GM19397 (cell line): ENCODE results near the gene DLG2.
"Not testable (repeated sequence)": the region's sequence is repeated elsewhere in the genome, so short reads cannot be mapped to it uniquely, and the experiment has no call there.

Experiments used
- ATAC-seq: cut with Tn5 transposase; IDR thresholded peaks from one replicate; pipeline ENCODE4 v1.9.1; 2021; ENCODE audit warnings: mild to moderate bottlenecking, moderate library complexity; ENCODE audit not compliant: unreplicated experiment

DLG2 gene

DNA sequence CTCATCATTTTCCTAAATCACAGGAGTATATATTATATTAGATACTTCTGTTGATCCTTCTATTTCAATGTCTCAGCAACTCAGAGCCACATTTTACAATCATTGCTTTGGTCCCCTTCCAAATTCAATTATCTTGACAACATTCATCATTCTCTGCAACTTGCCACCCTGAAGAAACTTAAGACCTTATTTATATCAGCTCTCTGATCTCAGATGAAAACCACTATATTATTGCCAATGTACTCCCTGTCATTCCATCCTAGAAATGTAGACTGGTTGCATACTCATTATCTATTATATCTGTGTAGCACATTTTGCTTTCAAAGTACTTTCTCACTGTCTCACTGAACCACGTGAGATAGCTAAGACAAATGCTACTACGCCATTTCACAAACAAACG is 379.3 kb downstream of the DLG2 start:
- ATAC-seq = no peak

- ATAC-seq = no peak
These were observed 388.2 kb downstream of the DLG2 start for GRCh38 chr11:85238906-85239305.

- not testable (repeated sequence) for ATAC-seq
These were observed 389.1 kb downstream of the DLG2 start for GRCh38 chr11:85238038-85238437.

- ATAC-seq = no peak
These were observed 390.9 kb downstream of the DLG2 start for GRCh38 chr11:85236211-85236610.

DNA sequence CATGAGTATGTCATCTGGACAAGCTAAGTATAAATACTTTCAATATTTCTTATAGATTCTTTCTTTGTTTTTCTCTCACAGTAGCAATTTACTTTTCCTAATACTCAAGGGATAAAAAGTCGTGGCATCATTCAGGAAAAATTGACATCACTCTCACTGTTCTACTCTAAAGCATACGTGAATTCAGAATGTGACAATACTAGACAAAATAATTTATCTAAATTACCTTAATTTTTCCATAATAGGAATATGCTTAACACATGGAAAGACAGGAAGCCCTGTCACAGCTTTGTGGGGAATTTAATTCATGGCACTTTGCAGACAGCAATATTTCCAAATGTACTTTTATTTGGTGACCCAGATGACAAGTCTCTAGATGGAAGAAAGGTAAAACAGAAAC is 394.6 kb downstream of the DLG2 start:
- no peak for ATAC-seq

GRCh38 chr11:85231588-85231987 is 395.6 kb downstream of the DLG2 start:
- no peak for ATAC-seq

GRCh38 chr11:85229723-85230122 is 397.4 kb downstream of the DLG2 start:
- not testable (repeated sequence) for ATAC-seq

DNA sequence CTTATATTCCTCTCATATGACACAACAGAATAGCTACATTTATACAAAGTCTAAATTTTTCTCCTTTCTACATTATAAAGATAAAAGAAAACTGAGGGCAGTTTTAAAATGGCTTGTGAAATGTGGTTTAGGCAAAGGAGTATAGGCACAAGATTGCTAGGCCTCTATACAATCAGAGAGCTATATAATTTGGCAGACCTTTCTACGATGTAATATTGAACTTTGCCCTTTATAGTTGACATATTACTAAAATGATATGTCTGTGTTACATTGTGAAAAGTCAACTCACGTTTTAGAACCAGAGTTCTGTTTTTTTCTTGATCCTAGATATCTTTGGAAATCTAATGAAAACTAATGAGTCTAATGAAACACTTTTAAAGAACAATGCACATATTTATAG is 430.2 kb downstream of the DLG2 start:
- no peak for ATAC-seq

DNA sequence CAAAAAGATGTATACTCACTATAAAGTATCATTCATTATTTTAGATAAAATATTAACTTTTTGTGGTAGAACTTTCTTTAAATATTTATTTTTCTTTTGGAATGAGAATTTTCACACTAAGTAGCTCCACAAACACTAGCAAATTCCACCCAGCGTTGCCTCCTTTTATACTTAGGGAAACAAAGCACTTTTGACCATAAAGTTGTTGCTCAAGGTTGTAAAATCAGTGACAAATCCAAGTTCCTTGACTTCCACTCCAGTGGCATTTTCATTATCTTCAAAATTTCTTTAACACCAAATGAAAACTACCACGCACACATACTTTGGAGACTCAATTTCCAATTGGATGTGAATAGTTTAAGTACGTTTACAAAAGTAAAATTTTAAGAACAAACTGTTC is 431.2 kb downstream of the DLG2 start:
- ATAC-seq = no peak

GRCh38 chr11:85187992-85188391 is 439.2 kb downstream of the DLG2 start:
- ATAC-seq = no peak

- ATAC-seq = no peak
These were observed 442.4 kb downstream of the DLG2 start for GRCh38 chr11:85184721-85185120.

DNA sequence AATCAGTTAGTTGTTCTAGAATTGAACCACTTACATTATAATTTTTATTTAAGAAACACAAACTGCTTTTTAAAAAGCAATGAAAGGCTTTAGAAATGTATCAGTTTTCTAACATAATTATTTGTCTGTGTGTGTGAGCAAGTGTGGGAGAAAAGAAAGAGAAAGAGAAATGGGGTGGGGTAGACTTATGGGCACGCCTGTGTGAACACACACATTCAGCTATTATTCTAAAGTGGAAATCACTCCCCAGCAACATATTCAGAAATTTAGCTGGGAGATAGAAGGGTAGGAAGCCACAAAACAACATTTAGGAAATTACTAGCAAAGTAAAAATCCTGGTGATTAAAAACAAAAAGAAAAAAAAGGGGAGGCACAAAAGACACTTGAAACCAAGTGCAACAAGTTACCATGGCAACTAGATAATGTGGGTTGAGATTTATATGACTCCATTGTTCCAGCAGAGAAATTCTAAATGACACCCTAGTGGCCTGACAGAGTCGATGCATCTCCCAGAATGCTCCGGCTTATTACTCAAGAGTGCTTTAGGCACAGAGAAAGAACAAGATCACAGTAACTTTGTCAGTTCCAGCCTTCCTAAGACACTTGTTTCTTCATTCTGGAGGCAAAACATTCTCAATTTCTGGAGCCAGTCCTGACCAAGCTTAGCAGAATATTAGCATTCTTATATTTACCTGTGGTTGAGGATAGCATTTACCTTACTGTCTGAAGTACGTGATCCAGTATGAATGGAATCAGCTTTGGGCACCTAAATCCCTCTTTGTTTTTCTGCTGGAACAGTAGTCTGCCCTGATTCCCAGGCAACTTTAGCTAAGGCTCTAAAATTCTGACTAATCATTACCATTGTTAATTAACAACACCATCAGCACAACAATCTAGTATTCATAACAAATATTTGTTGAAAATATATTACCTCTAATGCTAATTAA is 444.4 kb downstream of the DLG2 start:
- no peak for ATAC-seq

DNA sequence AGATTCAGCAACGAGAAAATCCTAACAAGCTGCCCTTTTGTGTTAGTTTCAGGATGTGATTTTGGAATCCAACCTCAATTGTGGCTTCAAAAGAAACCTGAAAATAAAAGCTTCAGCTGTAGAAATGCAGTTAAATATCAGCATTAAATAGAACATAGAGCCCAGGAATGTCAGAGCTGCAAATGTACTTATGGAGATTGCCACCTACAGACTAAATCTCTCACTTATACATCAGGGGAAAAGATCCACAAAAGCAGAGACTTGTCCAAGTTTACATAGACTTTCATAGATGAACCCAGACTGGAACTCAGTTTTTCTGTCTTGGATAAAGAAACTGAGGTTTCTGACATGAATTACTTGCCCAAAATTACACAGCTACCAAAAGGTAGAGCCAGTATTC is 446.6 kb downstream of the DLG2 start:
- no peak for ATAC-seq

DNA sequence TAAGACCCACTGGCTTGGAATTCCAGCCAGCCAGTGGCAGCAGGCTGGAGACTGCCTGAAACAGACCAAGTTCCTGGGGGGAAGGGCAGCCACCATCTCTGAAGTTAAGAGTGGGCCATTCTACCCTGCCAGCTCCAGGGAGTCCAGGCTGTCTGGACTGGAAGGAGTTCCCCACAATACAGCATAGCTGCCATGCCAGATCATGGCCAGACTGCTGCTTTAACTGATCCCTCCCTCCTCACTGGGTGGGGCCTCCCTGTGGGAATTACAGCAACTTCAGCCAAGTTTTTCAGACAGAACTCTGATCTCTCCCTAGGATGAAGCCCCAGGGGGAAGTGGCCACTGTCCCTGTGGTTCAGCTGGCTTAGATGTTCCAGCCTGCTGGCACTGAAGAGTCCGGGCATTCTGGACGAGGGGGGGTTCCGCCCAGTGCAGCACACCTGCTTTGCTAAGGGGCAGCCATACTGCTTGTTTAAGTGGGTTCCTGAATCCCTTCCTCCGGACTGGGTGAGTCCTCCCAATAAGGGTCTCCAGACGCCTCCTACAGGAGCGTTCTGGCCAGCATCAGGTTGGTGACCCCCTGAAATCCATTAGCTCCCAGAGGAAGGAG is 455.4 kb downstream of the DLG2 start:
- no peak for ATAC-seq

DNA sequence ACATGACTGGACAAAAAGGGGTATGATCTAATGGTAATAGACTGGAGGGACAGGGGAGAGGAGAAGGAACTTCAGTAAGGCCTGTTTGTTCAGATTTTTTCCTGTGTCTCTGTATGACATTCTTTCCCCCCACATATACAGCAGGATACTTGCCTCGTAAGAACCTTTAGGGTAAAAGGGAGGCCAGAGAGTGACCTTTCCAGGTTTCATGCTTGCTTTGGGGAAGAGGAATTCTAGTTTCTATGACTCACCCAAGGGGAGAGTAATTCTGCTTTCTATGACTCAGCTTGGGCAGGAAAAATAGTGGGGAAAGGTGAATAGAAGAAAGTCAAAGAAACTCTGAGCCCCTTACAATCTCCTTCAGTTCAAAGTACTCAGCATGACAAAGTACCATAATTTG is 457.0 kb downstream of the DLG2 start:
- ATAC-seq = no peak

GRCh38 chr11:85167471-85167870 is 459.7 kb downstream of the DLG2 start:
- no peak for ATAC-seq

- no peak for ATAC-seq
These were observed 460.1 kb downstream of the DLG2 start for GRCh38 chr11:85167038-85167437.

DNA sequence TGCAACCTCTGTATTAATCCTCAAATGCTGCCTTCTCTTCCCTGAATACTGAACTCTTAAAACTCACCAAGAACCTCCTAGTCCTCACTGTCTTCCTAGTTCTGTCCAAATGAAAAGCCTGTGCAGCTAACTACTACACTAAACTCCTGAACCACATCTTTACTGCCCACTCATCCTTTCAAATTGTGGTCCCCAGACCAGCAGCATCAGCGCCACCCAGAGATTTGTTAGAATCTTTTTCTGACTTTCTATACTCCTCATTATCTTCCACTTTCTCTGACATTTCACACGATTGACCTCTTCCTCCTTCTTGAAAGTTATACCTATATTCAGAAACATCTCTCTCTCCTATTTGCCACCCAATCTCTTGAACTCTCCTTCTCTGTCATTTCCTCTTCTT is 461.3 kb downstream of the DLG2 start:
- no peak for ATAC-seq

DNA sequence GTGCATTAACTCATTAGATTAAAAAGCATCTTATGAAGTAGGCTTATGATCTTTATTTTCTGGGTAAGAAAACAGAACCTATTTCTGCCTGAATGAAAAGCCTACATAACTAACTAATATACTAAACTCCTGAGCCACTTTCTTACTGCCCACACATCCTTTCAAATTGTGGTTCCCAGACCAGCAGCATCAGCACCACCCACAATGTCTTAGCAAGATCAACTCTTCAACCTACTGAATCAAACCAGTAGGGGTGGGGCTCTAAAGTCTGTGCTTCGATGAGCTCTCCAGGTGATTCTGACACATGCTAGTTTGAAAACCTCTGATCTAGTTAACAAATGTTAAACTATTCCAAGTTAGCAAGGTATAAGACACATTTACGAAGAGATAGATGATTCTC is 462.4 kb downstream of the DLG2 start:
- ATAC-seq = no peak

DNA sequence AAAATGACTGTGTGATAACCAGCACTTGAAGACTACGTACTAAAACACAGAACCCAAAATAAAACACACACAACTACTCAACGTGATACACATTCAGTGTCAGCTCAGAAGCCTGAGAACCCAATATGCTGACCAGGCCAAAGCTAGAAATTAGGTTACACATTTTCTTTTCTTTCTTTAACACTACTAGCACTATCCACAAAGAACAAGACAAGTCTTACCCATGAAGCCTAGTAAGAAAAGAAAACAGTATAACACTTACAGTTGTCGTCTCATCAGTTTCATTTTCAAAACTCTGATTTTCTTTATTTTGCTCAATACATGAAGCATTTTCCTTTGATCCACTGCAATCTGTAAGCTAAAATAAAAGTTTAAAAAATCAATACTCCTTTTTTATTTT is 472.9 kb downstream of the DLG2 start:
- ATAC-seq = no peak

DNA sequence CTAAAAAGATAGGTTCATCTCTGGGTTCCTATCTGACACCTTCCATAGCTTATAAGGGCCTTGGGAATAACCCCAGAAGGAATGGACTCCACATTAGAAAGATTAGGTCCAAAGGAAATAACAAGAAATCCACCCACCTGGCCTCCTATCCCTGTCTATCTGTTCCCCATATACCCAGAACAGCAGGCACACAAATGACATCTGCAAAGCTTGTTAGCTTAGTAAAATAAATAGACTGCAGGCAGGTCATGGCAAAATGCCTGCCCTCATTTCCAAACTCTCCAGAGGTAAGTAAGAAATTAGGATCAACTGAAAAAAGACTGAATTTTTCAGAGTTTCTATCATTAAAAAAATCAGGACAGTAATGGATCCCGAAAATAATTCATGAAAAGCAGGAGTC is 489.5 kb downstream of the DLG2 start:
- ATAC-seq = no peak

DNA sequence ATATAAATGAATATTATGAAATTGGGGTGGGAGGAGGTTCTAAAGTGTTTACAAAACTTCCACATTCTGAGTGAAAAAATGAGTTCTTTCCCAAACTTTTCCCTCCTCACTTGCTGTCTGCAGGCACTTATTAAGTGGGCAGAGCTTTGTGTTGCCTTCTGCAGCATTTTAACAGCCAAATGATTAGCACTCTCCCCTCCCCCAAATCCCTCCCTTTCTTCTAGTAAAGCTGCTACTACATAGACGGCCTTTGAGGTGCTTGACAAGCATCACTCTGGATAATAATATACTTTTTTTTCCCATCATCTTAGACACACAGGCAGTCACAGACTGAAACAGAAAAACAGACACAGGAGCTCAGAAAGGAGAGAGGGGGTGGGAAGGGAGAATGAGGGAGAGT is 493.5 kb downstream of the DLG2 start:
- no peak for ATAC-seq
